HG02852 (cell line): ENCODE results near the gene TMEM129.
A peak's percentile ranks its signal among the peaks of the same experiment; 100 is the strongest.

Experiments used
- ATAC-seq: cut with Tn5 transposase; IDR thresholded peaks from one replicate; pipeline ENCODE4 v1.9.1; 2021; ENCODE audit warnings: mild to moderate bottlenecking, moderate library complexity; ENCODE audit not compliant: unreplicated experiment

TMEM129 gene

GRCh38 chr4:1722551-1723118, 1.5 kb upstream of the TMEM129 start:
- ATAC-seq, result no peak

GRCh38 chr4:1721666-1722550, 785 bp upstream of the TMEM129 start:
- no peak for ATAC-seq

- ATAC-seq, result peak; percentile 10
Measured at GRCh38 chr4:1720163-1720983, 750 bp downstream of the TMEM129 start.

- ATAC-seq, result no peak
Measured at GRCh38 chr4:1718095-1718850, 2.9 kb downstream of the TMEM129 start.

GRCh38 chr4:1717129-1718094, 3.7 kb downstream of the TMEM129 start:
- no peak for ATAC-seq

GRCh38 chr4:1716065-1716945, 4.8 kb downstream of the TMEM129 start:
- ATAC-seq, result no peak

- no peak for ATAC-seq
Measured at GRCh38 chr4:1715002-1715758, 5.9 kb downstream of the TMEM129 start.

GRCh38 chr4:1714303-1715001, 6.7 kb downstream of the TMEM129 start:
- no peak for ATAC-seq

GRCh38 chr4:1713003-1713851, 7.9 kb downstream of the TMEM129 start:
- peak; percentile 4 for ATAC-seq

GRCh38 chr4:1712216-1713002, 8.7 kb downstream of the TMEM129 start, which contains the start of gene SLBP:
TSS of gene SLBP (minus strand) at chr4:1712319. CDS start at chr4:1712188, 131 bp downstream.
- ATAC-seq, result peak; percentile 70

- peak; percentile 8 for ATAC-seq
Measured at GRCh38 chr4:1711571-1712215, 9.4 kb downstream of the TMEM129 start.

GRCh38 chr4:1711055-1711570, 10.0 kb downstream of the TMEM129 start:
- no peak for ATAC-seq

GRCh38 chr4:1708581-1708980, 12.5 kb downstream of the TMEM129 start:
- ATAC-seq, result no peak

- ATAC-seq, result no peak
Measured at GRCh38 chr4:1706358-1706757, 14.8 kb downstream of the TMEM129 start.

- no peak for ATAC-seq
Measured at GRCh38 chr4:1705732-1706131, 15.4 kb downstream of the TMEM129 start.
